D721Med (cell line): ENCODE results near the gene CCNL2.

Experiments
- DNase-seq: peaks from one replicate; pipeline ENCODE4 v3.0.0; 2011; ENCODE audit warnings: low spot score; ENCODE audit not compliant: insufficient read length
- FAIRE-seq: peaks from 2 replicates; lab custom pipeline; 2011; peaks lifted over from hg19 to GRCh38; lab: Jason Lieb, UNC
- TF ChIP-seq, protein P1 (sequence below): IDR thresholded peaks from 2 replicates; pipeline ENCODE4 v1.5.1; 2012; ENCODE audit warnings: mild to moderate bottlenecking, control low read depth; ENCODE audit not compliant: insufficient read depth; ENCODE audit errors: missing control alignments

CCNL2 gene

DNA sequence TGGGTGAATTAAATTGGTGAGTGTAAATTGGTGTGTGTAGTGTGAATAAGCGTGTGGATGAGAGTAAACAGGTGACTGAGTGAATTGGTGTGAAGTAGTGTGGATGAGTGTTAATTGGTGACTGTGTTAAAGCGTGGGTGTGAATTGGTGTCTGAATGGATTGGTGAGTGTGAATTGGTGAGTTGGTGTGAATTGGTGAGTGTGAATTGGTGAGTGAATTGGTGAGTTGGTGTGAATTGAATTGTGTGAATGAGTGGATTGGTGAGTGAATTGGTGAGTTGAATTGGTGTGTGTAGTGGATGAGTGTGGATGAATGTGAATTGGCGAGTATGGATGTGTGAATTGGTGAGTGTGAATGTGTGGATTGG is 32.5 kb downstream of the CCNL2 start:
- TF ChIP-seq, protein P1, sequence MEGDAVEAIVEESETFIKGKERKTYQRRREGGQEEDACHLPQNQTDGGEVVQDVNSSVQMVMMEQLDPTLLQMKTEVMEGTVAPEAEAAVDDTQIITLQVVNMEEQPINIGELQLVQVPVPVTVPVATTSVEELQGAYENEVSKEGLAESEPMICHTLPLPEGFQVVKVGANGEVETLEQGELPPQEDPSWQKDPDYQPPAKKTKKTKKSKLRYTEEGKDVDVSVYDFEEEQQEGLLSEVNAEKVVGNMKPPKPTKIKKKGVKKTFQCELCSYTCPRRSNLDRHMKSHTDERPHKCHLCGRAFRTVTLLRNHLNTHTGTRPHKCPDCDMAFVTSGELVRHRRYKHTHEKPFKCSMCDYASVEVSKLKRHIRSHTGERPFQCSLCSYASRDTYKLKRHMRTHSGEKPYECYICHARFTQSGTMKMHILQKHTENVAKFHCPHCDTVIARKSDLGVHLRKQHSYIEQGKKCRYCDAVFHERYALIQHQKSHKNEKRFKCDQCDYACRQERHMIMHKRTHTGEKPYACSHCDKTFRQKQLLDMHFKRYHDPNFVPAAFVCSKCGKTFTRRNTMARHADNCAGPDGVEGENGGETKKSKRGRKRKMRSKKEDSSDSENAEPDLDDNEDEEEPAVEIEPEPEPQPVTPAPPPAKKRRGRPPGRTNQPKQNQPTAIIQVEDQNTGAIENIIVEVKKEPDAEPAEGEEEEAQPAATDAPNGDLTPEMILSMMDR: no peak
- DNase-seq: no peak
- no peak for FAIRE-seq

DNA sequence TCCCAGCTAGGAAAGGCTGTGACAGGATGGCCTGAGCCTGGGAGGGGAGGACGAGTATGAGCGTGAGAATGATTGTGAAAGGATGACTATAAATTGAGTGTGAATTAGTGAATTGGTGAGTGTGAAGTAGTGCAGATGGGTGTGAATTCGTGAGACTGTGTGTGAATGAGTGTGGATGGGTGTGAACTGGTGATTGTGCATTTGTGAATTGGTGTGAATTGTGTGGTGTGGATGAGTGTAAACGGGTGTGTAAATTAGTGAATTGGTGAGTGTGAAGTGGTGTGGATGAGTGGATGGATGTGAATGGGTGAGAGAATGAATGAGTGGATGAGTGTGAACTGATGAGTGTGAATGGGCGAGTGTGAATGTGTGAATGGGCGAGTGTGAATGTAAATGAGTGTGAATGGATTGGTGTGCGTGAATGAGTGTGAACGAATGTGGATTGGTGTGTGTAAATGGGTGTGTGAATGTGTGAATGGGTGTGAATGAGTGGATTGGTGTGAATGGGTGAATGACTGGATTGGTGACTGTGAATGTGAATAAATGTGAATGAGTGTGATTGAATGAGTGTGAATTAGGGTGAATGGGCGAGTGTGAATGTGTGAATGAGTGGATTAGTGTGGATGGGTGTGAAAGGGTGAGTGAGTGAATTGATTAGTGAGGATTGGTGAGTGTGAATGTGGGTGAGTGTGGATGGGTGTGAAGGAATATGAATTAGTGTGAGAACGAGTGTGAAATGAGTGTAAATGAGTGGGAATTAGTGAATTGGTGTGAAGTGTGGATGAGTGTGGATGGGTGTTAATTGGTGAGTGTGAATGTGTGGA is 33.0 kb downstream of the CCNL2 start:
- FAIRE-seq (no peak), DNase-seq (no peak)
- TF ChIP-seq, protein P1: no peak

DNA sequence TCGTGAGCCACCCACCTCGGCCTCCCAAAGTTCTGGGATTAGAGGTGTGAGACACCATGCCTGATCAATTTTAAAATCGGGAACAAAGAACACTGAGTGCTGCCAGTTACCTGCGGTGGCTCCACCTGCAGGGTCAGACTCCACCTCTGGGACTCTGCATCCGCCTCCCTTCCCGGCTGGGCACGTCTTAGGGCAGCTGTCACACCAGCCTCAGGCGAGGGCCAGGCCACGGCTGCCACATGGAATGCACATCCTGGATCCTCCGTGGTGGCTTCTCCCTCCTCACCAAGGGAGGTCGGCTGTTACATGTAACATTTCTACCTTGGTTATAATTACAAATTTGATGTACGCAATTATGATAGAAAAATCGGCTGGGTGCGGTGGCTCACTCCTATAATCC is 34.9 kb downstream of the CCNL2 start:
- TF ChIP-seq, protein P1: no peak
- DNase-seq (no peak), FAIRE-seq (no peak)

DNA sequence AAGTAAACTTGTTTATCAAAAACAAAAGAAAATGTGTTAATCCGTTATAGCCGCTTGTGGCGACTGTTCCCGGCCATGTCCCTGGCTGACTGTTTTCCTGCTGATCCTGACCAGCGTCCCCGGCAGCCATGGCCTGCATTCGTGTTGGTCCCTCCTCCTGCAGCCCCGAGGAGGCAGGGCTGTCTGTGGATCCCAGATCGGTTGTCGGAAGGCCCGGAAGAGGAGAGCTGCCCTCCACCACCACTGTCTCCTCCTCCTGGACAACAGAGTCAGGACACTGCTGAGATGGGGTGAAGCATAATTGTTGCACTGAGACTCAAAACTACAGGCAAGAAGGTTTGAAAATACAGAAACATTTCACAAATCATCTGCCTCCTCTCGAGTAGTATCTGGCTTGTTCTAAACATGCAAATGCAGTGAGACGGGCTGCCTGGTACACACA is 37.1 kb downstream of the CCNL2 start:
- DNase-seq (no peak), FAIRE-seq (no peak)
- TF ChIP-seq, protein P1: no peak

DNA sequence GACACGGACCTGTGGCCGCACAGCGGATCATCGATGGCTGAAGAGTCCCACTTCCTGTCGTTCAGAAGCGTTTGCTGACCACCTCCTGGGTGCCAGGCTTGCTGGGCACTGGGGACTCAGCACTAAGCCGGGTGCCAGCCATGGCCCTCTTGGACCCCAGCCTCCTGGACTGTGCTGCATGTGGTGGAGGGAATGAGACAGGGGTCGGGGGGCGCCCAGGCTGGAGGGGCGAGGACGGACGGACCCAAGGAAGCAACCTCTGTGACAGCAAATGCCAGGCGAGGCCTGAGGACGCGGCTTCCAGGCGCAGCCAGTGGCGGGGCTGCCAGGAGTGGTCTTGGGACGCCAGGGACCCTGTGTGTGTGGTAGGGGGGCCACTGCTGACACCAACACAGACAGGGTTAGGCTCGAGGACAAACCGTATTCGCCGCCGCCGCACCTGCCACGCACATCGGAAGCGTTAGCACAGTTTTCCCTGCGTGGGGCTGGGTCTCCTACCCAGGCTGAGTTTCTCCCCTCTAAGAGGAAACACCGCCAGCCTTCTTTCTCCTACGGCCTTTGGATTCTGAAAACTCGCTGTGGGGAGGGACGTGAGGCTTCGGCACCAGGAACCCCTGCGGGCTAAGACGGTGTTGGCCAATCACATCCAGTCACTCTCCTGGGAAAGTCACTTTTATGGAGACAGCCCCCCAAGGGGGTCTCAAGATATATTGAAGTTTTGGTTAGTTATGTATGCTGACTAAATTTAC is 37.7 kb downstream of the CCNL2 start:
- TF ChIP-seq, protein P1: no peak
- DNase-seq (no peak), FAIRE-seq (no peak)

DNA sequence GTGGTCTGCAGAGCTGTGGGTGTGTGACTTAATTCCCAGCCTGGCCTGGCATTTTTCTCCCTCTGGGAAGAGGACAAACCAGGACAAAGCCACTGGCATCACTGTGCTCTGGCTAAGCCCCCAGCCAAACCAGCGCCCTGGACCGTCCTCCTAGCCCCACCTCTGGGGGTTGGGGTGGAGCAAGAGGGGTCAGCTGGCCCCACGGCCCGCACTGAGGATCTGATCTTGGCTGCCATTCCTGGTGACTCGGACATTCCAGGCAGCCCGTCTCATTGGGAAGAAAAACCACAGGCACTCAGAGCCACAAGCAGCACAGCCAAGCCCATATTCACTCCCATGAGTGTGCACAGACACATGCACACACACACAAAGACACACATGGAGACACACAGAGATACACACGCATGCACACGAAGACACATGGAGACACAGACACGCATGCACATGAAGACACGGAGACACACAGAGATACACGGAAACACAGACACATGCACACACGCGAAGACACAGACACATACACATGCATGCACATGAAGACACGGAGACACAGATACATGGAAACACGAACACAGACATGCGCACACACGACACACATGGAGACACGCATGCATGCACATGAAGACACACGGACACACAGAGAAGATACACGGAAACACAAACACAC is 38.5 kb downstream of the CCNL2 start:
- no peak for DNase-seq
- no peak for FAIRE-seq

More for the DNA sequence above, 38.5 kb downstream of the CCNL2 start:
- TF ChIP-seq, protein P1: no peak
